Nephron (organoid): ENCODE results near the gene ALG9.

Experiments used
- H3K27ac Mint-ChIP-seq, 3 experiments: 2 replicates each; pipeline ENCODE4 v1.8.0; 2020; ENCODE audit warnings: mixed read lengths in 3 of 3, mild to moderate bottlenecking in 2 of 3, moderate library complexity in 1 of 3
- H3K27me3 Mint-ChIP-seq: 2 replicates; pipeline ENCODE4 v1.8.0; 2021; ENCODE audit warnings: low read depth, mild to moderate bottlenecking, moderate library complexity, mixed read lengths
- H3K36me3 Mint-ChIP-seq: 2 replicates; pipeline ENCODE4 v1.8.0; 2020; ENCODE audit warnings: low read depth, mixed read lengths
- H3K4me1 Mint-ChIP-seq: 2 replicates; pipeline ENCODE4 v1.8.0; 2020; ENCODE audit warnings: mixed read lengths
- H3K4me3 Mint-ChIP-seq, 3 experiments: 2 replicates each; pipeline ENCODE4 v1.8.0; 2020; ENCODE audit warnings: mild to moderate bottlenecking in 3 of 3, mixed read lengths in 3 of 3, moderate library complexity in 2 of 3
- H3K9me3 Mint-ChIP-seq: 2 replicates; pipeline ENCODE4 v1.8.0; 2020; ENCODE audit warnings: mixed read lengths
- TF ChIP-seq, protein P1 (sequence below), 3 experiments: fragments of 200-600 bp; sonication (generic); IDR thresholded peaks; one replicate each; pipeline ENCODE4 v1.5.0; 2021; ENCODE audit warnings: antibody characterized with exemption in 3 of 3; ENCODE audit not compliant: unreplicated experiment in 3 of 3

The ALG9 gene

DNA sequence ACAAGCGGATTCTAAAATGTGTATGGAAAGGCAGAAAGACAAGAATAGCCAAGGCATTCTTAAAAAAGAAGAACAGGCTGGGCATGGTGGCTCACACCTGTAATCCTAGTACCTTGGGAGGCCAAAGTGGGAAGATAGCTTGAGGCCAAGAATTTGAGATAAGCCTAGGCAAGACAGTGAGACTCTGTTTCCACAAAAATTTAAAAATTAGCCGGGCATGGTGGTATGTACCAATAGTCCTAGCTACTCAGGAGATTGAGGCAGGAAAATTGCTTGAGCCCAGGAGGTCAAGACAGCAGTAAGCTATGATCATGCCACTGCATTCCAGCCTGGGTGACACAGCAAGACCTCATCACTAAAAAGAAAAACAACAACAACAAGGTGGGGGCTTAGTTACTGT is 59.2 kb downstream of the ALG9 start:
- Mint-ChIP-seq H3K4me1 (peaks cover 5% of the 10 kb centered on the region), H3K27me3 (no peaks in the 10 kb centered on the region), H3K9me3 (no peaks in the 10 kb centered on the region), H3K27ac (no peak overlapping the region), H3K4me3 (no peak overlapping the region), H3K36me3 (peaks cover 45% of the 10 kb centered on the region)
- TF ChIP-seq, protein P1, sequence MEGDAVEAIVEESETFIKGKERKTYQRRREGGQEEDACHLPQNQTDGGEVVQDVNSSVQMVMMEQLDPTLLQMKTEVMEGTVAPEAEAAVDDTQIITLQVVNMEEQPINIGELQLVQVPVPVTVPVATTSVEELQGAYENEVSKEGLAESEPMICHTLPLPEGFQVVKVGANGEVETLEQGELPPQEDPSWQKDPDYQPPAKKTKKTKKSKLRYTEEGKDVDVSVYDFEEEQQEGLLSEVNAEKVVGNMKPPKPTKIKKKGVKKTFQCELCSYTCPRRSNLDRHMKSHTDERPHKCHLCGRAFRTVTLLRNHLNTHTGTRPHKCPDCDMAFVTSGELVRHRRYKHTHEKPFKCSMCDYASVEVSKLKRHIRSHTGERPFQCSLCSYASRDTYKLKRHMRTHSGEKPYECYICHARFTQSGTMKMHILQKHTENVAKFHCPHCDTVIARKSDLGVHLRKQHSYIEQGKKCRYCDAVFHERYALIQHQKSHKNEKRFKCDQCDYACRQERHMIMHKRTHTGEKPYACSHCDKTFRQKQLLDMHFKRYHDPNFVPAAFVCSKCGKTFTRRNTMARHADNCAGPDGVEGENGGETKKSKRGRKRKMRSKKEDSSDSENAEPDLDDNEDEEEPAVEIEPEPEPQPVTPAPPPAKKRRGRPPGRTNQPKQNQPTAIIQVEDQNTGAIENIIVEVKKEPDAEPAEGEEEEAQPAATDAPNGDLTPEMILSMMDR (IDR thresholded peaks at IDR 0.05; ENCODE audit: unreplicated experiment in 3 of 3): no peak

DNA sequence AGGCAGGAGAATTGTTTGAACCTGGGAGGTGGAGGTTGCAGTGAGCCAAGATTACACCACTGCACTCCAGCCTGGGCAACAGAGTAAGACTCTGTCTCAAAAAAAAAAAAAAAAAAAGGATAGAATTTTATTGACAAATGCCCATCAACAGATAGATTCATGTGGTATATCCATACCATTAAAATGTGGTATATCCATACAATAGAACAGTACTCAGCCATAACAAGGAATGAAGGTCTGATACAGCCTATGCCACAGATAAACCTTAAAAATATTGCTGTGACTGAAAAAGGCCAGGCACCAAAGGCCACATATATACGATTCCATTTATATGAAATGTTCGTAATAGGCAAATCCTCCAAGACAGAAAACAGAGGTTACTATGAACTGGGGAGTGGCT is 59.9 kb downstream of the ALG9 start:
- TF ChIP-seq, protein P1 (IDR thresholded peaks at IDR 0.05; ENCODE audit: unreplicated experiment in 3 of 3): no peak

DNA sequence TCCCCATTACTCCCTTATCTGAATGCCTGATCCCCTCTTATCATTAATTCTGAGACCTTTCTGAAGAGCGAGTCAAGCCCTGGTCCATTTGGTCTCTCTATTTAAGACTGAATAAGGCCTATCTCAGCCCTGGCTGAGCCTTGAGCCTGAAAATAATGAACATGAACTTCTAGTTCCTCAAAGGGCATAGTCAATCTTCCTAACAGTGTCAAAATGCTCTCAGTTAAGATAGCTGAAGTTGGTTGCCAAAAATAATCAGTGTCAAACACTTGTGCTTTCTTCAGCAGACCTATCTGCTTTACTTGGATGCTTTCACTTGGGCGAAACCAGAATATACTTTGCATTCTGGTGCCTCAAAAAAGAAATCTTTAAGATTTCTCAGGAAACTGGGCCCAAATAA is 62.5 kb downstream of the ALG9 start:
- TF ChIP-seq, protein P1 (IDR thresholded peaks at IDR 0.05; ENCODE audit: unreplicated experiment in 3 of 3): no peak
- H3K27me3 Mint-ChIP-seq: no peaks in the 10 kb centered on the region
- H3K27ac Mint-ChIP-seq: no peak overlapping the region
- peaks cover 61% of the 10 kb centered on the region for H3K36me3 Mint-ChIP-seq
- no peak overlapping the region for H3K4me3 Mint-ChIP-seq
- no peaks in the 10 kb centered on the region for H3K4me1 Mint-ChIP-seq
- no peaks in the 10 kb centered on the region for H3K9me3 Mint-ChIP-seq

More for the DNA sequence above, 59.9 kb downstream of the ALG9 start:
- Mint-ChIP-seq H3K9me3 (no peaks in the 10 kb centered on the region), H3K36me3 (peaks cover 48% of the 10 kb centered on the region), H3K4me1 (peaks cover 5% of the 10 kb centered on the region), H3K27ac (no peak overlapping the region), H3K27me3 (no peaks in the 10 kb centered on the region), H3K4me3 (no peak overlapping the region)

DNA sequence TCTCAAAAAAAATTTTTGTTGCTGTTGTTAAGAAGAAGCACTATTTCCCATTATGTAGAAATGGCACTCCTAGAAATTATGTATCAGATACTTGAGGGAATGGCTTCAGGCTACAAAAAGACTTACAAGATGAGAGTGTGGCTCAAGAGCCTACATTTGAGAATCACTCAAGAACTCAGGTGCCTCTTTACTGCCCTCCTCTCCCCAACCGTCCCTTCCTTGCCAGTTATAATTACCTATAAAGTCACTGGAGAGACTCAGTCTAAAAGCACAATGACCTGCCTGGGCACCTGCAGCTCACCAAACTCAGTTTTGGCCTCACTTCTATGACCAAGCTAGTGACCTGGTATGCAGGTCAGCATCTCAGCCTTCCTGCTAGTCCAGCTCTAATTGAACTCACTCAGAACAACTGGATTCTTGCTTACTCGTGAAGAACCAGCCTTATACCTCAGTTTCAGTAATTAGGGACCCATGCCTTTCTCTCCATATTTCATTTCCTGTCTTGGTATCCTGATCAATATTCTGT is 63.3 kb downstream of the ALG9 start:
- no peak overlapping the region for H3K27ac Mint-ChIP-seq
- no peaks in the 10 kb centered on the region for H3K4me1 Mint-ChIP-seq
- peaks cover 62% of the 10 kb centered on the region for H3K36me3 Mint-ChIP-seq
- H3K27me3 Mint-ChIP-seq: no peaks in the 10 kb centered on the region
- TF ChIP-seq, protein P1 (IDR thresholded peaks at IDR 0.05; ENCODE audit: unreplicated experiment in 3 of 3): no peak
- no peaks in the 10 kb centered on the region for H3K9me3 Mint-ChIP-seq
- no peak overlapping the region for H3K4me3 Mint-ChIP-seq

DNA sequence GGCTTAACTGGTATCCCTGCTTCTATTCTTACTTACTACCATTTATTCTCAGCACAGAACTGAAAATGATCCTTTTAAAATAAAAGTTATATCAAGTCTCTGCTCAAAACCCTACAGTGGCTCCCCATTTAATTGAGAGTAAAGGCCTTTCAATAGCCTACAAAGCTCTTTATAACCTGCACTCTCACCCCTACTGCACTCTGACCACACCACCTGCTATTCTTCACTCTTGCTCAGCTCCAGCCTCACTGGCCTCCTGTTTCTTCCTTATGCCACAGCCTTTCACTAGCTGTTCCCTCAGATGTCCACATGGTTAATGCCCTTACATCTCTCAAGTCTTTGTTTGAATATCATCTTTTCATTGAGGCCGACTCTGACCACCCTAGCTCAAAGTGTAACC is 64.3 kb downstream of the ALG9 start:
- Mint-ChIP-seq H3K4me3 (no peak overlapping the region), H3K27me3 (no peaks in the 10 kb centered on the region), H3K9me3 (no peaks in the 10 kb centered on the region), H3K36me3 (peaks cover 62% of the 10 kb centered on the region), H3K27ac (no peak overlapping the region), H3K4me1 (no peaks in the 10 kb centered on the region)
- TF ChIP-seq, protein P1 (IDR thresholded peaks at IDR 0.05; ENCODE audit: unreplicated experiment in 3 of 3): no peak

DNA sequence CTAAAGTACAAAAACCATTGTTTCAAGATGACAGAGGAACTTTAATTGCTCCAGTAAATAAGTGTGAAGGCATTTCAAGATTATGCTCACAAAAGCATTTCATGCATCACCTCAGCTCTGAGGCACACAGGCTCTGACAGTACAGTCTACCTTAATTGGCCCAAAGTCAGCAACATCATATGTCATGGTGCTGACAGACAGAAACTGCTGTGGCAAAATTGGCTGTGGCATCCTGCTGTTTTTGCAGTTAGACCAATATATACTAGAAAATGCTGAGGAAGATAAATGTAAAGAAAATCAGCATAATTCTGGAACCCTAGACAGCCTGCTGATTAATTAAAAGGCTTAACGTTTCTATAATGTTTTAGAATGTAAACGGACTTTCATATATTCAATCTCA is 70.2 kb downstream of the ALG9 start:
- Mint-ChIP-seq H3K36me3 (peaks cover 75% of the 10 kb centered on the region), H3K4me3 (no peak overlapping the region), H3K27me3 (no peaks in the 10 kb centered on the region), H3K27ac (no peak overlapping the region), H3K9me3 (peaks cover 6% of the 10 kb centered on the region), H3K4me1 (no peaks in the 10 kb centered on the region)
- TF ChIP-seq, protein P1 (IDR thresholded peaks at IDR 0.05; ENCODE audit: unreplicated experiment in 3 of 3): no peak
